NT2/D1 (cell line): ENCODE data around the gene DMD.
"Not testable (repeated sequence)": the region's sequence is repeated elsewhere in the genome, so short reads cannot be mapped to it uniquely, and the experiment has no call there.

Experiments used
- DNase-seq: peaks from one replicate; pipeline ENCODE4 v3.0.0-alpha.2; 2011; ENCODE audit warnings: low read depth, low spot score
- H3K27me3 ChIP-seq: 2 replicates; pipeline ENCODE4 v1.6.0; 2011; ENCODE audit warnings: mild to moderate bottlenecking; ENCODE audit not compliant: insufficient read length, insufficient read depth
- H3K36me3 ChIP-seq: 2 replicates; pipeline ENCODE4 v1.6.1; 2011; ENCODE audit warnings: mild to moderate bottlenecking, low read length, mixed read lengths; ENCODE audit not compliant: insufficient read depth, insufficient read length
- H3K4me1 ChIP-seq: 2 replicates; pipeline ENCODE4 v1.5.1; 2011; ENCODE audit not compliant: insufficient read depth, insufficient read length
- H3K4me3 ChIP-seq: 2 replicates; pipeline ENCODE4 v1.5.1; 2011; ENCODE audit warnings: low read depth; ENCODE audit not compliant: insufficient read length
- H3K9ac ChIP-seq: 2 replicates; pipeline ENCODE4 v1.6.0; 2011; ENCODE audit warnings: low read depth; ENCODE audit not compliant: insufficient read length
- H3K9me3 ChIP-seq: 2 replicates; pipeline ENCODE4 v1.5.1; 2011; ENCODE audit warnings: mild to moderate bottlenecking, low read length; ENCODE audit not compliant: insufficient read depth
- SUZ12 ChIP-seq: IDR thresholded peaks from 2 replicates; pipeline ENCODE4 v1.6.1; 2011; ENCODE audit not compliant: insufficient read length, insufficient read depth; ENCODE audit errors: extremely low read depth
- YY1 ChIP-seq: IDR thresholded peaks from 2 replicates; pipeline ENCODE4 v1.6.1; 2011; ENCODE audit not compliant: insufficient read length, insufficient read depth
- ZNF274 ChIP-seq: IDR thresholded peaks from 2 replicates; pipeline ENCODE4 v1.6.1; 2011; ENCODE audit warnings: mild to moderate bottlenecking, low read depth, low read length

Gene DMD

GRCh38 chrX:31384471-31384870 lies 1826.9 kb downstream of the DMD start:
- TF ChIP-seq ZNF274 = no peak
- no peak for TF ChIP-seq YY1
- TF ChIP-seq SUZ12 = no peak
- no peaks in the 10 kb centered on the region for H3K36me3 ChIP-seq
- DNase-seq = no peak
- H3K4me3 ChIP-seq = no peak overlapping the region
- no peaks in the 10 kb centered on the region for H3K27me3 ChIP-seq
- H3K9ac ChIP-seq = no peak overlapping the region
- no peaks in the 10 kb centered on the region for H3K9me3 ChIP-seq
- peaks cover 2% of the 10 kb centered on the region for H3K4me1 ChIP-seq

- TF ChIP-seq YY1 = no peak
- TF ChIP-seq SUZ12 = no peak
- no peak for TF ChIP-seq ZNF274
- Histone ChIP-seq H3K9ac (no peak overlapping the region), H3K4me1 (peaks cover 2% of the 10 kb centered on the region), H3K36me3 (no peaks in the 10 kb centered on the region), H3K27me3 (no peaks in the 10 kb centered on the region), H3K9me3 (no peaks in the 10 kb centered on the region), H3K4me3 (no peak overlapping the region)
- no peak for DNase-seq
Measured at GRCh38 chrX:31383991-31384390, 1827.4 kb downstream of the DMD start.

GRCh38 chrX:31378973-31379372 lies 1832.4 kb downstream of the DMD start:
- H3K9me3 ChIP-seq, H3K36me3 ChIP-seq, DNase-seq, H3K27me3 ChIP-seq, H3K9ac ChIP-seq, H3K4me3 ChIP-seq, H3K4me1 ChIP-seq: not testable (repeated sequence)

DNA sequence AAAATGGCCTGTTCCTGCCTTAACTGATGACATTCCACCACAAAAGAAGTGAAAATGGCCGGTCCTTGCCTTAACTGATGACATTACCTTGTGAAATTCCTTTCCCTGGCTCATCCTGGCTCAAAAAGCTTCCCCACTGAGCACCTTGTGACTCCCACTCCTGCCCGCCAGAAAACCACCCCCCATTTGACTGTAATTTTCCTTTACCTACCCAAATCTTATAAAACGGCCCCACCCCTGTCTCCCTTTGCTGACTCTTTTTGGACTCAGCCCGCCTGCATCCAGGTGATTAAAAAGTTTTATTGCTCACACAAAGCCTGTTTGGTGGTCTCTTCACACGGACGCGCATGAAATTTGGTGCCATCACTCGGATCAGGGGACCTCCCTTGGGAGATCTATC lies 1833.5 kb downstream of the DMD start:
- not testable (repeated sequence) for DNase-seq, H3K27me3 ChIP-seq, H3K9ac ChIP-seq, H3K4me3 ChIP-seq, H3K36me3 ChIP-seq, H3K9me3 ChIP-seq, H3K4me1 ChIP-seq

DNA sequence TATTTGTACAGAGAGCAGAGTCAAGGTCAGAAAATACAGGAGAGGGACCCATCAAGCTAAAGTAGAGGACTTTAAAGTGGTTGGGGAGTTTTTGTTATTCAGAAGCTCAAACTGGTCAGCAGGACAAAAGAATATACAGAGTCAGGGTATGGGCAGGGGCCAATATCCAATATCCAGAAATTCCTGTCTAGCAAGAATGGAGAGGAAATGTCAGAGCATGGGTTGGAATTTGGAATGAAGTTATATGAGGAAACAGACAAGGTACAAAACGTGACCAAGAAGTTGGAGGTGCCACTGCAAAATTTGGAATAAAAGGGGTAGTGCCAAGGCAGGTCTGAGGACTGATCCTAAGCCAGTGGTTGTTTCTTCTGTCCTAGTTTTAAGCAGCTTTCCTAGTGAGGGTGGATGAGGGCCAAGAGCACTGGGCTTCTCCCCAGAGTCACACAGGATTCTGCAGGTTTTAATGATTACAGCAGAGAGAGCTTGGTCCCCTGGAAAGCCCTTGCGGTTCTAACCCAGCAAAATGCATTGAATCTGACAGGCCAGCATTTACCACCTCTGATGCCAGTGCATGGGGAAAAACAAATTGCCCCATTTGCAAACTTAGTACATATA lies 1834.8 kb downstream of the DMD start:
- Histone ChIP-seq H3K9me3 (0 out of 2 replicates have a peak, but pooled peaks cover 7% of the 10 kb centered on the region), H3K36me3 (no peaks in the 10 kb centered on the region), H3K4me1 (no peaks in the 10 kb centered on the region), H3K9ac (no peak overlapping the region), H3K4me3 (no peak overlapping the region), H3K27me3 (no peaks in the 10 kb centered on the region)
- DNase-seq = no peak
- TF ChIP-seq ZNF274 (no peak), YY1 (no peak), SUZ12 (no peak)

DNA sequence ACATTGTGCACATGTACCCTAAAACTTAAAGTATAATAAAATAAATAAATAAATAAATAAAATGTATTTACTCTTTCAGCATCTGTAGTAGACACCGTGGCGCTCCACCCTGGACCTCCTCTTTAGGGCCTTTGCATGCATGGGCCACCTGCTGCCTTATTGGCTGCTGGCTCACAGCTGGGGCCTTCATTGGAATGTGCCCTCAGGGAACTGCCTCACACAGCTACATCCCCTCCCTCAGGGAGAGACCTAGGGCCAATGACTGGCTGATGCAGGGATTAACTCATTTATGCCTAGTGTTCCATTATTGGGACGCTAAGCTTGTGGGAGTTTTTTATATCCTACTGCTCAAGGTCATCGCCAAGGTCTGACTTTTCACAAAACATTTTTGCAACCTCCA lies 1836.6 kb downstream of the DMD start:
- no peak for TF ChIP-seq YY1
- no peak for TF ChIP-seq SUZ12
- TF ChIP-seq ZNF274 = no peak
- Histone ChIP-seq H3K9ac (no peak overlapping the region), H3K27me3 (no peaks in the 10 kb centered on the region), H3K4me1 (no peaks in the 10 kb centered on the region), H3K9me3 (0 out of 2 replicates have a peak, but pooled peaks cover 7% of the 10 kb centered on the region), H3K4me3 (no peak overlapping the region), H3K36me3 (no peaks in the 10 kb centered on the region)
- DNase-seq = no peak

DNA sequence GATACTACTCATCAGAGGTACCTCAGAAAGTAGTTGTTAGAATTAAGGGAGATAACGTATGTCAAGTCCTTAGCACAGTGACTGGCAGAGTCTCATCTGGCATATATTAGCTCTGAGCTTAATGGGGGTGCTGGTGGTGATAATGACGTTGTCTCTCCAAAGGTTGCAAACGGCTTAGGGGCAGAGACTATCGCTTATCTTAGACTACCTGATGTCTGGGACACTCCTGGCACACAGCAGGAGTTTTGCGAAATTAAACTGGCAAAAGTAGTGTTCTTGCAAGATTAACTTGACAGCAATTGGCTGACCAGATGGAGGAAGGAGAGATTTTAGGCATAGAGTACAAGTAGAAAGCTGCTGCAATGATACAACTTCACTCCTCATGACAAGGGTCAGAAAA lies 1839.4 kb downstream of the DMD start:
- no peaks in the 10 kb centered on the region for H3K27me3 ChIP-seq
- H3K9me3 ChIP-seq = 0 out of 2 replicates have a peak, but pooled peaks cover 7% of the 10 kb centered on the region

DNA sequence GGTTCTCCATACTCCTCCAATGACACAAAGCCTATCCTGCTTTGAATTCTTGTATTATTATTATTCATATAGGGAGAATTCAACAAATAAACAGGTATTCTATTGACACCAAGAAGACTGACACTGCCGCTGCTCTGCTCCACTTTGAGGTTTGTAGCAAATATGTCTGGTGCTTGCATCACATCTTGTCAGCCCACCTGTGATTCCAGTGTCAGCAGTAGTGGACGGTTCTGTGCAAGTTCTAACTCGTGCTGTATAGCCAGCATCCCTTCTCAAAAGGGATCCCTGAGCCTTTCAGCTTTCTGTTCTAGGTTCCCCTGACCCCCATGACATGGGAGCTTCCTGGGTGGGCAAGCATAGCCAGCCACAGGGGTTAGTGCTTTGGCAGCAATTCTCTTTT lies 1843.5 kb downstream of the DMD start:
- H3K4me1 ChIP-seq = no peaks in the 10 kb centered on the region

More for the DNA sequence above, 1839.4 kb downstream of the DMD start:
- Histone ChIP-seq H3K9ac (no peak overlapping the region), H3K36me3 (no peaks in the 10 kb centered on the region), H3K4me3 (no peak overlapping the region), H3K4me1 (no peaks in the 10 kb centered on the region)
- TF ChIP-seq ZNF274 (no peak), SUZ12 (no peak), YY1 (no peak)
- DNase-seq = no peak

More for the DNA sequence above, 1843.5 kb downstream of the DMD start:
- no peaks in the 10 kb centered on the region for H3K27me3 ChIP-seq
- H3K4me3 ChIP-seq = no peak overlapping the region
- TF ChIP-seq YY1 (no peak), ZNF274 (no peak), SUZ12 (no peak)
- H3K9me3 ChIP-seq = no peaks in the 10 kb centered on the region
- H3K36me3 ChIP-seq = no peaks in the 10 kb centered on the region
- no peak for DNase-seq
- H3K9ac ChIP-seq = no peak overlapping the region
